SK-N-SH (cell line): ENCODE results near the gene SLC46A1. TPM values are rescaled to one million over a fixed set of nuclear protein-coding genes. Genes with fewer than 3 reads are reported as not detected.

Experiments used
- CTCF ChIA-PET: fragments of 300-600, 350-600 bp; formaldehyde crosslinking; extraction: SDS; loops from one replicate; lab custom pipeline; 2021; lab: Yijun Ruan, JAX
- POLR2A ChIA-PET: fragments of 350-600 bp; sonication (Branson Sonifier 250); formaldehyde crosslinking; extraction: SDS; loops from one replicate; lab custom pipeline; 2020; ENCODE audit warnings: antibody characterized with exemption, inconsistent platforms; lab: Yijun Ruan, JAX
- DNase-seq: peaks from one replicate; pipeline ENCODE4 v3.0.0; 2012
- H2AFZ ChIP-seq: fragments of 200-600 bp; sonication (generic); 2 replicates; pipeline ENCODE4 v1.8.1; 2016; ENCODE audit warnings: antibody characterized with exemption, mild to moderate bottlenecking, low read depth
- H3F3A ChIP-seq: fragments of 200-600 bp; sonication (generic); replicated peaks from 2 replicates; pipeline ENCODE3; 2016; ENCODE audit warnings: antibody characterized with exemption, mild to moderate bottlenecking; ENCODE audit not compliant: insufficient read depth
- H3K27ac ChIP-seq, 2 experiments: fragments of 200-500 bp in 1 of 2; fragments of 200-600 bp in 1 of 2; sonication (Bioruptor generic) in 1 of 2; sonication (generic), shearing (Covaris generic) in 1 of 2; 2 replicates each; pipeline versions ENCODE4 v1.5.1 to v1.6.1; 2014 to 2016; ENCODE audit warnings: low read depth in 2 of 2, inconsistent platforms in 1 of 2, low read length in 1 of 2, mild to moderate bottlenecking in 1 of 2, mixed read lengths in 1 of 2
- H3K27me3 ChIP-seq: fragments of 200-600 bp; sonication (generic), shearing (Covaris generic); 2 replicates; pipeline ENCODE4 v1.6.1; 2016; ENCODE audit warnings: mixed run types; ENCODE audit not compliant: insufficient read depth
- H3K36me3 ChIP-seq, 2 experiments: fragments of 200-500 bp in 1 of 2; fragments of 200-600 bp in 1 of 2; sonication (Bioruptor generic) in 1 of 2; sonication (generic) in 1 of 2; replicated peaks in 1 of 2; 2 replicates each; pipeline versions ENCODE3 to v1.5.1; 2014 to 2016; ENCODE audit warnings: low read length in 1 of 2, mild to moderate bottlenecking in 1 of 2; ENCODE audit not compliant: insufficient read depth in 2 of 2, control insufficient read depth in 1 of 2
- H3K4me1 ChIP-seq, 2 experiments: fragments of 200-500 bp in 1 of 2; fragments of 200-600 bp in 1 of 2; sonication (Bioruptor generic) in 1 of 2; sonication (generic), shearing (Covaris generic) in 1 of 2; 2 replicates each; pipeline versions ENCODE4 v1.5.1 to v1.6.1; 2014 to 2016; ENCODE audit warnings: low read depth in 1 of 2, low read length in 1 of 2, mixed run types in 1 of 2; ENCODE audit not compliant: insufficient read depth in 2 of 2, control insufficient read depth in 1 of 2
- H3K4me2 ChIP-seq: fragments of 200-600 bp; sonication (generic), shearing (Covaris generic); 2 replicates; pipeline ENCODE4 v1.6.1; 2017; ENCODE audit warnings: mixed run types
- H3K4me3 ChIP-seq, 2 experiments: fragments of 200-500 bp in 1 of 2; fragments of 200-600 bp in 1 of 2; sonication (Bioruptor generic) in 1 of 2; sonication (generic), shearing (Covaris generic) in 1 of 2; 2 replicates each; pipeline versions ENCODE4 v1.5.1 to v1.8.1; 2014 to 2016; ENCODE audit warnings: low read depth in 2 of 2, inconsistent platforms in 1 of 2, low read length in 1 of 2, mild to moderate bottlenecking in 1 of 2, mixed read lengths in 1 of 2, moderate library complexity in 1 of 2
- H3K79me2 ChIP-seq: fragments of 200-600 bp; sonication (generic); 2 replicates; pipeline ENCODE4 v1.8.1; 2017; ENCODE audit warnings: mild to moderate bottlenecking; ENCODE audit not compliant: insufficient read depth
- H3K9ac ChIP-seq: fragments of 200-600 bp; sonication (generic); 2 replicates; pipeline ENCODE4 v1.6.1; 2017; ENCODE audit warnings: mixed run types
- H3K9me2 ChIP-seq: fragments of 200-600 bp; sonication (generic); 2 replicates; pipeline ENCODE4 v1.6.1; 2017; ENCODE audit warnings: mixed run types
- H3K9me3 ChIP-seq: fragments of 200-600 bp; sonication (generic); 2 replicates; pipeline ENCODE4 v1.6.1; 2017; ENCODE audit warnings: mixed run types, mild to moderate bottlenecking, moderate library complexity
- H4K20me1 ChIP-seq: fragments of 200-600 bp; sonication (generic); 2 replicates; pipeline ENCODE4 v1.6.1; 2017; ENCODE audit warnings: mild to moderate bottlenecking, mixed run types; ENCODE audit not compliant: insufficient read depth
- CHD2 ChIP-seq: fragments of 150-350 bp; IDR thresholded peaks from 2 replicates; pipeline ENCODE4 v1.6.1; 2018; ENCODE audit warnings: low read length; ENCODE audit not compliant: partially characterized antibody
- ELF1 ChIP-seq: IDR thresholded peaks from 2 replicates; pipeline ENCODE4 v1.4.0; 2012
- FOSL2 ChIP-seq: IDR thresholded peaks from 2 replicates; pipeline ENCODE4 v1.4.0; 2012; ENCODE audit warnings: low read depth, mild to moderate bottlenecking, moderate library complexity, borderline replicate concordance
- FOXM1 ChIP-seq: IDR thresholded peaks from 2 replicates; pipeline ENCODE4 v1.4.0; 2012; ENCODE audit warnings: low read depth, mild to moderate bottlenecking
- MEF2A ChIP-seq: IDR thresholded peaks from 2 replicates; pipeline ENCODE4 v1.4.0; 2012; ENCODE audit warnings: low read depth, borderline replicate concordance
- MXI1 ChIP-seq: IDR thresholded peaks from 2 replicates; pipeline ENCODE4 v1.6.1; 2012; ENCODE audit warnings: mild to moderate bottlenecking, low read depth, low read length, improper control_type of control experiment
- NRF1 ChIP-seq: IDR thresholded peaks from 2 replicates; pipeline ENCODE4 v1.6.1; 2012; ENCODE audit warnings: low read depth, mild to moderate bottlenecking, low read length
- RAD21 ChIP-seq: IDR thresholded peaks from 2 replicates; pipeline ENCODE4 v1.6.1; 2012; ENCODE audit warnings: mild to moderate bottlenecking, low read length
- RXRA ChIP-seq: IDR thresholded peaks from 2 replicates; pipeline ENCODE4 v1.4.0; 2012; ENCODE audit warnings: low read depth, mild to moderate bottlenecking, borderline replicate concordance
- SIN3A ChIP-seq: IDR thresholded peaks from 2 replicates; pipeline ENCODE4 v1.6.1; 2012; ENCODE audit warnings: low read depth, mild to moderate bottlenecking, low read length, moderate library complexity, borderline replicate concordance
- TAF1 ChIP-seq: IDR thresholded peaks from 2 replicates; pipeline ENCODE4 v1.6.1; 2012; ENCODE audit warnings: low read depth, mild to moderate bottlenecking, low read length, moderate library complexity, borderline replicate concordance
- USF1 ChIP-seq: IDR thresholded peaks from 2 replicates; pipeline ENCODE4 v1.4.0; 2012; ENCODE audit warnings: low read depth, borderline replicate concordance
- YY1 ChIP-seq: IDR thresholded peaks from 2 replicates; pipeline ENCODE4 v1.4.0; 2012; ENCODE audit warnings: low read depth, mild to moderate bottlenecking
- WGBS: methylation state at CpG from one replicate; pipeline ENCODE4 v1.1.6; 2017; ENCODE audit warnings: low lambda C conversion rate; 5-methylcytosine and 5-hydroxymethylcytosine counted together
- polyA plus RNA-seq, 3 experiments: library from polyadenylated mRNA; depleted of rRNA; stranded (reverse); fragments of >200 nt; gene quantifications; 2 replicates each; pipeline ENCODE4 v1.2.3, GENCODE V29; 2012
- TF ChIP-seq, protein P1 (sequence below): IDR thresholded peaks from 2 replicates; pipeline ENCODE4; 2012
- TF ChIP-seq, protein P2 (sequence below): IDR thresholded peaks from 2 replicates; pipeline ENCODE4 v1.4.0; 2012; ENCODE audit warnings: low read depth, borderline replicate concordance
- TF ChIP-seq, protein P3 (sequence below): IDR thresholded peaks from 2 replicates; pipeline ENCODE4 v1.6.1; 2012; ENCODE audit warnings: mild to moderate bottlenecking, low read depth, low read length, moderate library complexity

Gene SLC46A1
- polyA plus RNA-seq, 1 of the 3 experiments (the other 2 are of a cell fraction) = 4.3 TPM

GRCh38 chr17:28415886-28416285 is 9.9 kb upstream of the SLC46A1 start:
- no peaks in the 10 kb centered on the region for H3K4me1 ChIP-seq
- no peak overlapping the region for H2AFZ ChIP-seq
- no peaks in the 10 kb centered on the region for H3K36me3 ChIP-seq
- CTCF ChIA-PET = interaction anchor here (0.6 to 2.1 kb wide), 16 partner anchors 9 to 185 kb away, joined by 3 to 23 read pairs (median 4); partner anchors contain the start of genes POLDIP2, SARM1 and SLC46A1
- POLR2A ChIA-PET = interaction anchor here (1.5 kb wide), 1 partner anchor 15 kb away, joined by 5 read pairs; no protein-coding TSS in a partner anchor
- no peaks in the 10 kb centered on the region for H3K9me2 ChIP-seq
- no peak overlapping the region for H3K4me2 ChIP-seq
- H3K4me3 ChIP-seq = no peak overlapping the region
- no peaks in the 10 kb centered on the region for H3F3A ChIP-seq
- no peaks in the 10 kb centered on the region for H3K79me2 ChIP-seq
- 81% methylated on average over 3 of the region's 3 CpGs for WGBS
- no peak for TF ChIP-seq CHD2
- TF ChIP-seq NRF1 = no peak
- TF ChIP-seq ELF1 = no peak
- TF ChIP-seq RXRA = no peak
- TF ChIP-seq FOSL2 = no peak
- TF ChIP-seq TAF1 = no peak
- TF ChIP-seq, protein P1, sequence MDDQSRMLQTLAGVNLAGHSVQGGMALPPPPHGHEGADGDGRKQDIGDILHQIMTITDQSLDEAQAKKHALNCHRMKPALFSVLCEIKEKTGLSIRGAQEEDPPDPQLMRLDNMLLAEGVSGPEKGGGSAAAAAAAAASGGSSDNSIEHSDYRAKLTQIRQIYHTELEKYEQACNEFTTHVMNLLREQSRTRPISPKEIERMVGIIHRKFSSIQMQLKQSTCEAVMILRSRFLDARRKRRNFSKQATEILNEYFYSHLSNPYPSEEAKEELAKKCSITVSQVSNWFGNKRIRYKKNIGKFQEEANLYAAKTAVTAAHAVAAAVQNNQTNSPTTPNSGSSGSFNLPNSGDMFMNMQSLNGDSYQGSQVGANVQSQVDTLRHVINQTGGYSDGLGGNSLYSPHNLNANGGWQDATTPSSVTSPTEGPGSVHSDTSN = no peak
- TF ChIP-seq FOXM1 = no peak
- TF ChIP-seq, protein P2, sequence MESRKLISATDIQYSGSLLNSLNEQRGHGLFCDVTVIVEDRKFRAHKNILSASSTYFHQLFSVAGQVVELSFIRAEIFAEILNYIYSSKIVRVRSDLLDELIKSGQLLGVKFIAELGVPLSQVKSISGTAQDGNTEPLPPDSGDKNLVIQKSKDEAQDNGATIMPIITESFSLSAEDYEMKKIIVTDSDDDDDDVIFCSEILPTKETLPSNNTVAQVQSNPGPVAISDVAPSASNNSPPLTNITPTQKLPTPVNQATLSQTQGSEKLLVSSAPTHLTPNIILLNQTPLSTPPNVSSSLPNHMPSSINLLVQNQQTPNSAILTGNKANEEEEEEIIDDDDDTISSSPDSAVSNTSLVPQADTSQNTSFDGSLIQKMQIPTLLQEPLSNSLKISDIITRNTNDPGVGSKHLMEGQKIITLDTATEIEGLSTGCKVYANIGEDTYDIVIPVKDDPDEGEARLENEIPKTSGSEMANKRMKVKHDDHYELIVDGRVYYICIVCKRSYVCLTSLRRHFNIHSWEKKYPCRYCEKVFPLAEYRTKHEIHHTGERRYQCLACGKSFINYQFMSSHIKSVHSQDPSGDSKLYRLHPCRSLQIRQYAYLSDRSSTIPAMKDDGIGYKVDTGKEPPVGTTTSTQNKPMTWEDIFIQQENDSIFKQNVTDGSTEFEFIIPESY = no peak
- TF ChIP-seq SIN3A = no peak
- no peak for TF ChIP-seq RAD21
- TF ChIP-seq, protein P3, sequence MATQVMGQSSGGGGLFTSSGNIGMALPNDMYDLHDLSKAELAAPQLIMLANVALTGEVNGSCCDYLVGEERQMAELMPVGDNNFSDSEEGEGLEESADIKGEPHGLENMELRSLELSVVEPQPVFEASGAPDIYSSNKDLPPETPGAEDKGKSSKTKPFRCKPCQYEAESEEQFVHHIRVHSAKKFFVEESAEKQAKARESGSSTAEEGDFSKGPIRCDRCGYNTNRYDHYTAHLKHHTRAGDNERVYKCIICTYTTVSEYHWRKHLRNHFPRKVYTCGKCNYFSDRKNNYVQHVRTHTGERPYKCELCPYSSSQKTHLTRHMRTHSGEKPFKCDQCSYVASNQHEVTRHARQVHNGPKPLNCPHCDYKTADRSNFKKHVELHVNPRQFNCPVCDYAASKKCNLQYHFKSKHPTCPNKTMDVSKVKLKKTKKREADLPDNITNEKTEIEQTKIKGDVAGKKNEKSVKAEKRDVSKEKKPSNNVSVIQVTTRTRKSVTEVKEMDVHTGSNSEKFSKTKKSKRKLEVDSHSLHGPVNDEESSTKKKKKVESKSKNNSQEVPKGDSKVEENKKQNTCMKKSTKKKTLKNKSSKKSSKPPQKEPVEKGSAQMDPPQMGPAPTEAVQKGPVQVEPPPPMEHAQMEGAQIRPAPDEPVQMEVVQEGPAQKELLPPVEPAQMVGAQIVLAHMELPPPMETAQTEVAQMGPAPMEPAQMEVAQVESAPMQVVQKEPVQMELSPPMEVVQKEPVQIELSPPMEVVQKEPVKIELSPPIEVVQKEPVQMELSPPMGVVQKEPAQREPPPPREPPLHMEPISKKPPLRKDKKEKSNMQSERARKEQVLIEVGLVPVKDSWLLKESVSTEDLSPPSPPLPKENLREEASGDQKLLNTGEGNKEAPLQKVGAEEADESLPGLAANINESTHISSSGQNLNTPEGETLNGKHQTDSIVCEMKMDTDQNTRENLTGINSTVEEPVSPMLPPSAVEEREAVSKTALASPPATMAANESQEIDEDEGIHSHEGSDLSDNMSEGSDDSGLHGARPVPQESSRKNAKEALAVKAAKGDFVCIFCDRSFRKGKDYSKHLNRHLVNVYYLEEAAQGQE = no peak
- no peak for TF ChIP-seq USF1
- no peak for TF ChIP-seq YY1
- TF ChIP-seq MXI1 = no peak
- no peak for TF ChIP-seq MEF2A
- TF ChIP-seq, all 33 proteins: peak for 0
- no peak for DNase-seq
- Histone ChIP-seq H3K9ac (no peak overlapping the region), H3K27me3 (peaks cover 18% of the 10 kb centered on the region; the same call in 1 of the 2 replicates), H3K9me3 (no peaks in the 10 kb centered on the region), H3K27ac (no peak overlapping the region), H4K20me1 (no peaks in the 10 kb centered on the region)
